Esophagus muscularis mucosa (tissue), 4 donors: ENCODE data around the gene ZNG1C. TPM values are rescaled to one million over a fixed set of nuclear protein-coding genes. Genes with fewer than 3 reads are reported as not detected.

Experiments used
- total RNA-seq, 4 donors: library from RNA; depleted of rRNA; stranded (reverse); fragments of >200 nt; gene quantifications; one replicate each; pipeline versions ENCODE4 v1.1.0 to v1.2.1, GENCODE V29; 2016

The ZNG1C gene
- total RNA-seq, 4 donors from 2014 or later: 9.2 to 21.5 (median 15.1) TPM

Other genes with a start within 250 kb of the ZNG1C start
- not detected for gene FOXD4L3, start 60.9 kb downstream of the ZNG1C start, total RNA-seq
- gene PGM5, start 114.6 kb downstream of the ZNG1C start, total RNA-seq: 100 to 1,000 TPM; 573 to 742 (median 607) TPM